Measurements from ENCODE around the gene PPP1R1A.

The PPP1R1A gene, protein sequence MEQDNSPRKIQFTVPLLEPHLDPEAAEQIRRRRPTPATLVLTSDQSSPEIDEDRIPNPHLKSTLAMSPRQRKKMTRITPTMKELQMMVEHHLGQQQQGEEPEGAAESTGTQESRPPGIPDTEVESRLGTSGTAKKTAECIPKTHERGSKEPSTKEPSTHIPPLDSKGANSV

DNA sequence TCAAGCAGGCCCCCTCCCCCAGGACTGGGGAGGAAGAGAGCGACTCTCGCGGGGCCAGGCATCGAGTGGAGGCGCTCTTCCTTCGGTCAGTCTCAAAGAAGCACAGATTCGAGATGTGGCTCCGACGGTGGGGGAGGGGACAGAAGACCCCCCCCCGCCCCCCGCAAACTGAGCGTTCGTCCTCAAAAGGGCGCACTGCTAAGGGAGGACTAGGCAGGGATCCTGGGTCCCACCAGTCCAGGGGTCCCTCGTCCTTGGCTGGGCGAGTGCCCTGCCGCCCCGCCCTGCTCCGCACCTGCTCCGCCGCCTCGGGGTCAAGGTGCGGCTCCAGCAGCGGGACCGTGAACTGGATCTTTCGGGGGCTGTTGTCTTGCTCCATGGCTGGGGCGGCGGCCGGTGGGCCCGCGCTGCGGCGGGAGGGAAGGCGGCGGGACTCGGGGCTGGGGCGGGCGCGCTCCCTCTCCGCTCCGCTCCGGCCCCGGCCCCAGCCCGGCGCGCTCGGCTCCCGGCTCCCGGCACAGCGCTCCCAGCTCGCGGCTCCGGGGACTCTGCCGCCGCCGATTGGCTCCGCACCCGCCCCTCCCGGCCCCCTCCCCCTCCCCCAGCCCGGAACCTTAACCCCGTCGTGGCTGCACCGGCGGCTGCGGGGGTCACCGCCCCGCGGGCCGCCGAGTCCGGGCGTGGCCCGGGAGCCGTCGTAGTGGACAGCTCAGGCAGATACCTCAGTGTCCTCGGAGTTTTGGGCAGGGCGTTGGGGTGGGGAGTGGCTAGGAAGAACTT is at the start of gene PPP1R1A:
PPP1R1A (minus strand) TSS at position 550 of the 780 bp plus-strand sequence; CDS start at position 379, 171 bp downstream.
- TF ChIP-seq, protein P1, sequence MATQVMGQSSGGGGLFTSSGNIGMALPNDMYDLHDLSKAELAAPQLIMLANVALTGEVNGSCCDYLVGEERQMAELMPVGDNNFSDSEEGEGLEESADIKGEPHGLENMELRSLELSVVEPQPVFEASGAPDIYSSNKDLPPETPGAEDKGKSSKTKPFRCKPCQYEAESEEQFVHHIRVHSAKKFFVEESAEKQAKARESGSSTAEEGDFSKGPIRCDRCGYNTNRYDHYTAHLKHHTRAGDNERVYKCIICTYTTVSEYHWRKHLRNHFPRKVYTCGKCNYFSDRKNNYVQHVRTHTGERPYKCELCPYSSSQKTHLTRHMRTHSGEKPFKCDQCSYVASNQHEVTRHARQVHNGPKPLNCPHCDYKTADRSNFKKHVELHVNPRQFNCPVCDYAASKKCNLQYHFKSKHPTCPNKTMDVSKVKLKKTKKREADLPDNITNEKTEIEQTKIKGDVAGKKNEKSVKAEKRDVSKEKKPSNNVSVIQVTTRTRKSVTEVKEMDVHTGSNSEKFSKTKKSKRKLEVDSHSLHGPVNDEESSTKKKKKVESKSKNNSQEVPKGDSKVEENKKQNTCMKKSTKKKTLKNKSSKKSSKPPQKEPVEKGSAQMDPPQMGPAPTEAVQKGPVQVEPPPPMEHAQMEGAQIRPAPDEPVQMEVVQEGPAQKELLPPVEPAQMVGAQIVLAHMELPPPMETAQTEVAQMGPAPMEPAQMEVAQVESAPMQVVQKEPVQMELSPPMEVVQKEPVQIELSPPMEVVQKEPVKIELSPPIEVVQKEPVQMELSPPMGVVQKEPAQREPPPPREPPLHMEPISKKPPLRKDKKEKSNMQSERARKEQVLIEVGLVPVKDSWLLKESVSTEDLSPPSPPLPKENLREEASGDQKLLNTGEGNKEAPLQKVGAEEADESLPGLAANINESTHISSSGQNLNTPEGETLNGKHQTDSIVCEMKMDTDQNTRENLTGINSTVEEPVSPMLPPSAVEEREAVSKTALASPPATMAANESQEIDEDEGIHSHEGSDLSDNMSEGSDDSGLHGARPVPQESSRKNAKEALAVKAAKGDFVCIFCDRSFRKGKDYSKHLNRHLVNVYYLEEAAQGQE (IDR thresholded peaks at IDR 0.05; ENCODE audit: low read depth) = no peak
- no peak for TF ChIP-seq YY1 (IDR thresholded peaks at IDR 0.05; ENCODE audit: low read depth)
- TF ChIP-seq FOXM1 (IDR thresholded peaks at IDR 0.05; ENCODE audit: borderline replicate concordance, low read depth) = no peak
- TF ChIP-seq ZBTB7A (IDR thresholded peaks at IDR 0.05; ENCODE audit: low read depth) = peak; percentile 73; the same call in 1 of the 2 replicates
- TF ChIP-seq NFIC (IDR thresholded peaks at IDR 0.05) = no peak
- no peak for TF ChIP-seq TAF1 (IDR thresholded peaks at IDR 0.05; ENCODE audit: low read depth)

GRCh38 chr12:54634795-54635194 is 46.3 kb upstream of the PPP1R1A start, which contains the start of gene LACRT:
Gene LACRT, minus strand, starts transcription at chr12:54634895. Its CDS starts 54 bp downstream, at chr12:54634841.
- TF ChIP-seq TCF12 (IDR thresholded peaks at IDR 0.05; ENCODE audit: low read depth) (no peak), ZBTB7A (IDR thresholded peaks at IDR 0.05; ENCODE audit: low read depth) (no peak), EP300 (IDR thresholded peaks at IDR 0.05; ENCODE audit: borderline replicate concordance) (no peak), RAD21 (IDR thresholded peaks at IDR 0.05; ENCODE audit: low read depth) (no peak), TAF1 (IDR thresholded peaks at IDR 0.05; ENCODE audit: low read depth) (no peak), YY1 (IDR thresholded peaks at IDR 0.05; ENCODE audit: low read depth) (no peak), FOXM1 (IDR thresholded peaks at IDR 0.05; ENCODE audit: borderline replicate concordance, low read depth) (no peak), EGR1 (IDR thresholded peaks at IDR 0.05) (no peak), TEAD4 (IDR thresholded peaks at IDR 0.05) (no peak), CEBPB (IDR thresholded peaks at IDR 0.05) (no peak), NFIC (IDR thresholded peaks at IDR 0.05) (no peak), CREB1 (IDR thresholded peaks at IDR 0.05; ENCODE audit: low read depth) (no peak)
- TF ChIP-seq, protein P1 (IDR thresholded peaks at IDR 0.05; ENCODE audit: low read depth) = no peak
- TF ChIP-seq, protein P2, sequence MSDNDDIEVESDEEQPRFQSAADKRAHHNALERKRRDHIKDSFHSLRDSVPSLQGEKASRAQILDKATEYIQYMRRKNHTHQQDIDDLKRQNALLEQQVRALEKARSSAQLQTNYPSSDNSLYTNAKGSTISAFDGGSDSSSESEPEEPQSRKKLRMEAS (IDR thresholded peaks at IDR 0.05) = no peak
- TF ChIP-seq, protein P3, sequence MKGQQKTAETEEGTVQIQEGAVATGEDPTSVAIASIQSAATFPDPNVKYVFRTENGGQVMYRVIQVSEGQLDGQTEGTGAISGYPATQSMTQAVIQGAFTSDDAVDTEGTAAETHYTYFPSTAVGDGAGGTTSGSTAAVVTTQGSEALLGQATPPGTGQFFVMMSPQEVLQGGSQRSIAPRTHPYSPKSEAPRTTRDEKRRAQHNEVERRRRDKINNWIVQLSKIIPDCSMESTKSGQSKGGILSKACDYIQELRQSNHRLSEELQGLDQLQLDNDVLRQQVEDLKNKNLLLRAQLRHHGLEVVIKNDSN (IDR thresholded peaks at IDR 0.05) = no peak

DNA sequence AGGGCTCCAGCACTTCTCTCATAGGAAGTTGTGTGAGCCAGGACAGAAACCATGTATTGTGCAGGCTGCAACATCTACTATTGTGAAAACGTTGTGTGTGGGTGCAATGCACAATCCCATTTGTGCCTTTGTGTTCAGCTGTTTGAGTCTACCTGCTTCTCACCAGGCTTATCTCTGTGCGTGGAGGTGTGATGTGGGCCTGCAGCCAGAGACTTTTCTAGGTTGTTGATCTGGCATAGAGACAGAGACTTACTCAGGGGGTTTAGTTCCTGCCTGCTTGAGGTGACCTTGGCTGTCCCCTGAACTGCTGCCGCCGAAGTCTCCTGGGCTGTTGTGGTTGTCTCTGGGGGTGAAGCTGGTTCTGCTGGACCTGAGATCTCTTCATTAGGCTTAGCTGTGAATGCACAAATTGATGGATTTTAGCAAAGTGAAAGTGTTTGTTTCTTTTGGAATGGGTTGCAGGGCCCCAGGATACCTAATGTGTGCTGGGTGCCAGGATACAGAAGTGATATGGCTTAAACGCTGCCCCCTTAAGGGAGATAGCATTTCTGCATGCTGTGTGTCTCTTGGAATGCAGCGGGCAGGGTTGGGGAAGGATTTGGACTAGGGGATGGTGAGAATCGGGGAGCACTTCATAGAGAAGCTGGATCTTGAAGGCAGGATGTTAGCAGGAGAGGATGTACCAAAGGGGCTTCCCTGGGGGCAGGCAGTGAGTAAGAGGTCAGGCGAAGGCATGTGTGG is 43.7 kb upstream of the PPP1R1A start:
- TF ChIP-seq CEBPB (IDR thresholded peaks at IDR 0.05) (no peak), TEAD4 (IDR thresholded peaks at IDR 0.05) (no peak), TAF1 (IDR thresholded peaks at IDR 0.05; ENCODE audit: low read depth) (no peak), NFIC (IDR thresholded peaks at IDR 0.05) (no peak), EP300 (IDR thresholded peaks at IDR 0.05; ENCODE audit: borderline replicate concordance) (no peak), EGR1 (IDR thresholded peaks at IDR 0.05) (no peak), CREB1 (IDR thresholded peaks at IDR 0.05; ENCODE audit: low read depth) (no peak), YY1 (IDR thresholded peaks at IDR 0.05; ENCODE audit: low read depth) (no peak), TCF12 (IDR thresholded peaks at IDR 0.05; ENCODE audit: low read depth) (no peak), RAD21 (IDR thresholded peaks at IDR 0.05; ENCODE audit: low read depth) (no peak), FOXM1 (IDR thresholded peaks at IDR 0.05; ENCODE audit: borderline replicate concordance, low read depth) (no peak), ZBTB7A (IDR thresholded peaks at IDR 0.05; ENCODE audit: low read depth) (no peak)
- TF ChIP-seq, protein P3 (IDR thresholded peaks at IDR 0.05) = no peak
- TF ChIP-seq, protein P2 (IDR thresholded peaks at IDR 0.05) = no peak
- TF ChIP-seq, protein P1 (IDR thresholded peaks at IDR 0.05; ENCODE audit: low read depth) = no peak
